Liver (tissue), 9 donors: ENCODE measurements around the gene SYNDIG1. TPM values are rescaled to one million over a fixed set of nuclear protein-coding genes. Genes with fewer than 3 reads are reported as not detected.

Experiments
- DNase-seq: peaks from one replicate; pipeline ENCODE4 v3.0.0-alpha.2; 2017; ENCODE audit warnings: low spot score
- H3K27ac ChIP-seq, 2 donors: one replicate each; pipeline ENCODE4 v1.7.0; 2013; ENCODE audit warnings: inconsistent platforms in 2 of 2, low read length in 2 of 2, control low read depth in 1 of 2, low read depth in 1 of 2, mild to moderate bottlenecking in 1 of 2
- H3K27me3 ChIP-seq, 4 donors: one replicate each; pipeline versions ENCODE4 v1.6.1 to v1.7.0; 2013; ENCODE audit warnings: low read length in 3 of 4, inconsistent platforms in 1 of 4, mild to moderate bottlenecking in 1 of 4, moderate library complexity in 1 of 4; ENCODE audit not compliant: control insufficient read depth in 4 of 4, insufficient read depth in 4 of 4
- H3K36me3 ChIP-seq, 4 donors: one replicate each; pipeline versions ENCODE4 v1.6.1 to v1.7.0; 2013; ENCODE audit warnings: low read length in 3 of 4, mild to moderate bottlenecking in 3 of 4, low read depth in 1 of 4, moderate library complexity in 1 of 4; ENCODE audit not compliant: control insufficient read depth in 4 of 4, insufficient read depth in 3 of 4
- H3K4me1 ChIP-seq, 4 donors: one replicate each; pipeline versions ENCODE4 v1.6.1 to v1.7.0; 2013; ENCODE audit warnings: low read length in 3 of 4, mild to moderate bottlenecking in 3 of 4, moderate library complexity in 1 of 4; ENCODE audit not compliant: control insufficient read depth in 4 of 4, insufficient read depth in 4 of 4
- H3K4me3 ChIP-seq, 3 donors: one replicate each; pipeline versions ENCODE4 v1.6.1 to v1.7.0; 2013; ENCODE audit warnings: low read length in 3 of 3, control low read depth in 1 of 3, low read depth in 1 of 3, mild to moderate bottlenecking in 1 of 3
- H3K9ac ChIP-seq, 2 donors: one replicate each; pipeline ENCODE4 v1.7.0; 2013; ENCODE audit warnings: low read length in 2 of 2, mild to moderate bottlenecking in 2 of 2, moderate library complexity in 2 of 2, control low read depth in 1 of 2, low read depth in 1 of 2
- H3K9me3 ChIP-seq, 4 donors: one replicate each; pipeline versions ENCODE4 v1.6.1 to v1.7.0; 2013; ENCODE audit warnings: low read length in 3 of 4; ENCODE audit not compliant: control insufficient read depth in 4 of 4
- EGR1 ChIP-seq, 2 donors: IDR thresholded peaks; 2 replicates each; pipeline ENCODE4 v1.6.1; 2016 to 2018; ENCODE audit warnings: antibody characterized with exemption in 2 of 2, low read depth in 2 of 2
- FOXA1 ChIP-seq: IDR thresholded peaks from 2 replicates; pipeline ENCODE4 v1.6.1; 2016; ENCODE audit warnings: antibody characterized with exemption
- FOXA2 ChIP-seq: IDR thresholded peaks from 2 replicates; pipeline ENCODE4 v1.6.1; 2016; ENCODE audit warnings: antibody characterized with exemption
- GABPA ChIP-seq, 2 donors: IDR thresholded peaks in 1 of 2; conservative IDR thresholded peaks in 1 of 2; 2 replicates each; pipeline ENCODE4 v1.6.1; 2016; ENCODE audit warnings: antibody characterized with exemption in 2 of 2, mild to moderate bottlenecking in 1 of 2, moderate library complexity in 1 of 2
- HNF4A ChIP-seq, 2 donors: conservative IDR thresholded peaks; 2 replicates each; pipeline ENCODE4 v1.6.1; 2016; ENCODE audit warnings: antibody characterized with exemption in 2 of 2, mild to moderate bottlenecking in 2 of 2
- HNF4G ChIP-seq: IDR thresholded peaks from 2 replicates; pipeline ENCODE4 v1.6.1; 2016; ENCODE audit warnings: antibody characterized with exemption
- JUND ChIP-seq, 2 donors: IDR thresholded peaks; 2 replicates each; pipeline ENCODE4 v1.6.1; 2016; ENCODE audit warnings: antibody characterized with exemption in 2 of 2
- NR2F2 ChIP-seq: IDR thresholded peaks from 2 replicates; pipeline ENCODE4 v1.6.1; 2016; ENCODE audit warnings: antibody characterized with exemption
- RAD21 ChIP-seq, 2 donors: IDR thresholded peaks; 2 replicates each; pipeline ENCODE4 v1.6.1; 2016; ENCODE audit warnings: antibody characterized with exemption in 2 of 2, mild to moderate bottlenecking in 2 of 2
- RXRA ChIP-seq, 2 donors: IDR thresholded peaks; 2 replicates each; pipeline ENCODE4 v1.6.1; 2017 to 2018; ENCODE audit warnings: antibody characterized with exemption in 2 of 2, mild to moderate bottlenecking in 1 of 2
- SP1 ChIP-seq: IDR thresholded peaks from 2 replicates; pipeline ENCODE4 v1.6.1; 2018; ENCODE audit warnings: antibody characterized with exemption, mild to moderate bottlenecking
- TAF1 ChIP-seq: conservative IDR thresholded peaks from 2 replicates; pipeline ENCODE4 v1.6.1; 2016; ENCODE audit warnings: antibody characterized with exemption, mild to moderate bottlenecking
- YY1 ChIP-seq: IDR thresholded peaks from 2 replicates; pipeline ENCODE4 v1.6.1; 2016; ENCODE audit warnings: antibody characterized with exemption, mild to moderate bottlenecking
- ZBTB33 ChIP-seq: IDR thresholded peaks from 2 replicates; pipeline ENCODE4 v1.6.1; 2016; ENCODE audit warnings: antibody characterized with exemption
- WGBS: extraction: QIAGEN DNeasy Blood & Tissue Kit; methylation state at CpG from one replicate; pipeline ENCODE4 v1.1.7; 2013; 5-methylcytosine and 5-hydroxymethylcytosine counted together
- polyA plus RNA-seq, 2 donors: library from polyadenylated mRNA; stranded (reverse) in 1 of 2; unstranded in 1 of 2; fragments of 200-250 nt in 1 of 2; fragments of >200 nt in 1 of 2; fragmentation: Nextera tagmentation in 1 of 2; extraction: Ambion mirVana in 1 of 2; gene quantifications; one replicate each; pipeline versions ENCODE4 v1.2.1 to v1.2.3, GENCODE V29; 2013 to 2015
- total RNA-seq, 2 donors: library from RNA; depleted of rRNA; stranded (reverse); fragments of >200 nt; gene quantifications; one replicate each; pipeline ENCODE4 v1.2.3, GENCODE V29; 2014
- TF ChIP-seq, protein P1 (sequence below): IDR thresholded peaks from 2 replicates; pipeline ENCODE4 v1.6.1; 2016; ENCODE audit warnings: antibody characterized with exemption, mild to moderate bottlenecking
- TF ChIP-seq, protein P2 (sequence below): IDR thresholded peaks from 2 replicates; pipeline ENCODE4 v1.6.1; 2016; ENCODE audit warnings: antibody characterized with exemption
- TF ChIP-seq, protein P3 (sequence below): IDR thresholded peaks from 2 replicates; pipeline ENCODE4 v1.6.1; 2016; ENCODE audit warnings: antibody characterized with exemption
- TF ChIP-seq, protein P4 (sequence below): fragments of 150-350 bp; IDR thresholded peaks from 2 replicates; pipeline ENCODE4 v1.5.1; 2017; ENCODE audit warnings: improper control_type of control experiment, low read depth, low read length; ENCODE audit not compliant: missing input control
- donor health status: healthy.
- donor health status: healthy.
- donor health status: healthy.
- donor health status: healthy.
- donor health status: healthy.

SYNDIG1 gene
- total and polyA plus RNA-seq, 4 donors, result 0.05 to 0.08 TPM; not detected in 2

DNA sequence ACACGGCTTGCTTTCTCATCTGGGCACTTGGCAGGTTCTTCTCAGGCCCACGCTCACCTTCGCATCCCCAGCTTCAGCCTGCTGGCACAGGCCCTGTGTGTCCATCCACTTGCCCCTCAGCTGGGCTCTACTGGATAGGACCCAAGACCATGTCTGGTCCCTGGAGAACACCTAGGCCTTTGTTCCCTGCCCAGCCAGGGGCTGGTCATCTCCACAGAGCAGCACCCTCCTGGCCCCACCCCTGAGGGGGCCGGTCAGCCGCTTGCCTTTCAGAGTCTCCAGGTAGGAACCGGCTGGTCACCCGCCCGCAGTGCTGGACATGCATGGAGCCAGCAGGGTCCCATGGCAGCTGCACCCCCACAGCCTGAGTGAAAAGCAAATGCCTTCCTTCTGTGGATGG, 191.2 kb downstream of the SYNDIG1 start:
- no peaks in the 10 kb centered on the region for H3K9me3 ChIP-seq
- H3K4me1 ChIP-seq, result no peaks in the 10 kb centered on the region
- H3K36me3 ChIP-seq, result no peaks in the 10 kb centered on the region
- H3K27ac ChIP-seq, result no peak overlapping the region
- DNase-seq, result no peak
- H3K9ac ChIP-seq, result no peak overlapping the region
- no peak overlapping the region for H3K4me3 ChIP-seq
- H3K27me3 ChIP-seq, result peaks cover 0 to 3% (median 0%) of the 10 kb centered on the region in 4 donors
- 85% methylated on average over 8 of the region's 8 CpGs for WGBS
- TF ChIP-seq YY1, result no peak
- no peak for TF ChIP-seq SP1
- no peak for TF ChIP-seq JUND (IDR thresholded peaks at IDR 0.05)
- TF ChIP-seq, protein P1, sequence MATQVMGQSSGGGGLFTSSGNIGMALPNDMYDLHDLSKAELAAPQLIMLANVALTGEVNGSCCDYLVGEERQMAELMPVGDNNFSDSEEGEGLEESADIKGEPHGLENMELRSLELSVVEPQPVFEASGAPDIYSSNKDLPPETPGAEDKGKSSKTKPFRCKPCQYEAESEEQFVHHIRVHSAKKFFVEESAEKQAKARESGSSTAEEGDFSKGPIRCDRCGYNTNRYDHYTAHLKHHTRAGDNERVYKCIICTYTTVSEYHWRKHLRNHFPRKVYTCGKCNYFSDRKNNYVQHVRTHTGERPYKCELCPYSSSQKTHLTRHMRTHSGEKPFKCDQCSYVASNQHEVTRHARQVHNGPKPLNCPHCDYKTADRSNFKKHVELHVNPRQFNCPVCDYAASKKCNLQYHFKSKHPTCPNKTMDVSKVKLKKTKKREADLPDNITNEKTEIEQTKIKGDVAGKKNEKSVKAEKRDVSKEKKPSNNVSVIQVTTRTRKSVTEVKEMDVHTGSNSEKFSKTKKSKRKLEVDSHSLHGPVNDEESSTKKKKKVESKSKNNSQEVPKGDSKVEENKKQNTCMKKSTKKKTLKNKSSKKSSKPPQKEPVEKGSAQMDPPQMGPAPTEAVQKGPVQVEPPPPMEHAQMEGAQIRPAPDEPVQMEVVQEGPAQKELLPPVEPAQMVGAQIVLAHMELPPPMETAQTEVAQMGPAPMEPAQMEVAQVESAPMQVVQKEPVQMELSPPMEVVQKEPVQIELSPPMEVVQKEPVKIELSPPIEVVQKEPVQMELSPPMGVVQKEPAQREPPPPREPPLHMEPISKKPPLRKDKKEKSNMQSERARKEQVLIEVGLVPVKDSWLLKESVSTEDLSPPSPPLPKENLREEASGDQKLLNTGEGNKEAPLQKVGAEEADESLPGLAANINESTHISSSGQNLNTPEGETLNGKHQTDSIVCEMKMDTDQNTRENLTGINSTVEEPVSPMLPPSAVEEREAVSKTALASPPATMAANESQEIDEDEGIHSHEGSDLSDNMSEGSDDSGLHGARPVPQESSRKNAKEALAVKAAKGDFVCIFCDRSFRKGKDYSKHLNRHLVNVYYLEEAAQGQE, result no peak
- TF ChIP-seq, protein P2, sequence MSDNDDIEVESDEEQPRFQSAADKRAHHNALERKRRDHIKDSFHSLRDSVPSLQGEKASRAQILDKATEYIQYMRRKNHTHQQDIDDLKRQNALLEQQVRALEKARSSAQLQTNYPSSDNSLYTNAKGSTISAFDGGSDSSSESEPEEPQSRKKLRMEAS, result no peak
- TF ChIP-seq FOXA2, result no peak
- no peak for TF ChIP-seq TAF1
- no peak for TF ChIP-seq GABPA (IDR thresholded peaks at IDR 0.05 in 1 of 2, conservative IDR thresholded peaks at IDR 0.05 in 1 of 2)
- TF ChIP-seq RAD21 (IDR thresholded peaks at IDR 0.05), result no peak
- TF ChIP-seq NR2F2, result no peak
- no peak for TF ChIP-seq EGR1 (IDR thresholded peaks at IDR 0.05; ENCODE audit: low read depth in 2 of 2)
- TF ChIP-seq ZBTB33, result no peak
- TF ChIP-seq, protein P3, sequence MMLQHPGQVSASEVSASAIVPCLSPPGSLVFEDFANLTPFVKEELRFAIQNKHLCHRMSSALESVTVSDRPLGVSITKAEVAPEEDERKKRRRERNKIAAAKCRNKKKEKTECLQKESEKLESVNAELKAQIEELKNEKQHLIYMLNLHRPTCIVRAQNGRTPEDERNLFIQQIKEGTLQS, result no peak
- TF ChIP-seq, protein P4, sequence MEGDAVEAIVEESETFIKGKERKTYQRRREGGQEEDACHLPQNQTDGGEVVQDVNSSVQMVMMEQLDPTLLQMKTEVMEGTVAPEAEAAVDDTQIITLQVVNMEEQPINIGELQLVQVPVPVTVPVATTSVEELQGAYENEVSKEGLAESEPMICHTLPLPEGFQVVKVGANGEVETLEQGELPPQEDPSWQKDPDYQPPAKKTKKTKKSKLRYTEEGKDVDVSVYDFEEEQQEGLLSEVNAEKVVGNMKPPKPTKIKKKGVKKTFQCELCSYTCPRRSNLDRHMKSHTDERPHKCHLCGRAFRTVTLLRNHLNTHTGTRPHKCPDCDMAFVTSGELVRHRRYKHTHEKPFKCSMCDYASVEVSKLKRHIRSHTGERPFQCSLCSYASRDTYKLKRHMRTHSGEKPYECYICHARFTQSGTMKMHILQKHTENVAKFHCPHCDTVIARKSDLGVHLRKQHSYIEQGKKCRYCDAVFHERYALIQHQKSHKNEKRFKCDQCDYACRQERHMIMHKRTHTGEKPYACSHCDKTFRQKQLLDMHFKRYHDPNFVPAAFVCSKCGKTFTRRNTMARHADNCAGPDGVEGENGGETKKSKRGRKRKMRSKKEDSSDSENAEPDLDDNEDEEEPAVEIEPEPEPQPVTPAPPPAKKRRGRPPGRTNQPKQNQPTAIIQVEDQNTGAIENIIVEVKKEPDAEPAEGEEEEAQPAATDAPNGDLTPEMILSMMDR, result no peak
- TF ChIP-seq FOXA1, result no peak
- no peak for TF ChIP-seq HNF4A (conservative IDR thresholded peaks at IDR 0.05)
- TF ChIP-seq RXRA (IDR thresholded peaks at IDR 0.05), result no peak
- TF ChIP-seq HNF4G, result no peak
